Skin epidermis (tissue), 12 donors: ENCODE data around the gene DHRS13.
"Not testable (repeated sequence)": the region's sequence is repeated elsewhere in the genome, so short reads cannot be mapped to it uniquely, and the experiment has no call there.

Source experiments
- H3K27ac ChIP-seq, 21 experiments: fragments of 200-600 bp; sonication (generic) in 11 of 21; one replicate each; pipeline ENCODE4 v1.5.0; 2020; ENCODE audit warnings: mild to moderate bottlenecking in 3 of 21, inconsistent platforms in 2 of 21, moderate library complexity in 2 of 21
- H3K4me3 ChIP-seq, 7 experiments: fragments of 200-600 bp; sonication (generic) in 2 of 7; one replicate each; pipeline ENCODE4 v1.5.0; 2020; ENCODE audit warnings: inconsistent platforms in 2 of 7, mild to moderate bottlenecking in 2 of 7, moderate library complexity in 1 of 7

Gene DHRS13

DNA sequence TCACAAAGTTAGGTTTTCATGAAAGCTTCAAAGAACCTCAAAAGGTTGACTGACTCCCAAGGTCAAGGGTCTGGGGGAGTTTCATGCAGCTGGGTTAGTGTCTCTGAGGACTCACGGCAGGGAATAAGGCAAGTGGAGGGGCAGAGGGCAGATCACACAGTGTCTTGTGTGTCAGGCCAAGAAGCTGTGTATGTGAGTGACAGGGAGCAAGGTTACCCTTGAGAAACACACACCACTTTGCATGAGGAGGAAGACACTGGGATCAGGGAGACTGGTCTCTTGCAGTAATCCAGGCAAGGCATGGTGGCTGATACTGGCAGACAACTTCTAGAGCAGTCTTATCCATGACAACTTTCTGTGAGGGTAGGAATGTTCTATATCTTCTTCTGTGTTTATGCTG lies 11.7 kb downstream of the DHRS13 start:
- no peak overlapping the region for H3K4me3 ChIP-seq
- H3K27ac ChIP-seq: no peak overlapping the region

DNA sequence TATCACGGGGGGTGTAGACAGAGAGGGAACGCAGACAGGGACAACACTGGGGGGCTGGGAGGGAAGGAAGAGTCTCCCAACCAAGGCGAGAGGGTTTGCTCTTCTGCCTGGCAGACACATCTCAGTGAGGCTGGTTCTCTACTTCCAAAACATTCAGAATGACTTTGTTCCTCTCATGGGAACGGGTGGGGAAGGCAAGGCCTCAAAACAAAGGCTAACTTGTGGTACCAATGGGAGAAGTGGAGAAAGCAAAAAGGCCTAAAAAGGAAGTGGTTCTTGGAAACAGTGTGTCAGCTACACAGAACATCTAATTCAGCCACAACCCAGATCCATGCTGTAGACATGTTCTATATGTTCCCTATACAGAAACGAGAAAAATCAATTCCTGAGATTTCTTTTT lies 12.9 kb downstream of the DHRS13 start:
- Histone ChIP-seq H3K27ac (peak overlapping the region in 1 of 21 experiments; percentile 41), H3K4me3 (no peak overlapping the region)

DNA sequence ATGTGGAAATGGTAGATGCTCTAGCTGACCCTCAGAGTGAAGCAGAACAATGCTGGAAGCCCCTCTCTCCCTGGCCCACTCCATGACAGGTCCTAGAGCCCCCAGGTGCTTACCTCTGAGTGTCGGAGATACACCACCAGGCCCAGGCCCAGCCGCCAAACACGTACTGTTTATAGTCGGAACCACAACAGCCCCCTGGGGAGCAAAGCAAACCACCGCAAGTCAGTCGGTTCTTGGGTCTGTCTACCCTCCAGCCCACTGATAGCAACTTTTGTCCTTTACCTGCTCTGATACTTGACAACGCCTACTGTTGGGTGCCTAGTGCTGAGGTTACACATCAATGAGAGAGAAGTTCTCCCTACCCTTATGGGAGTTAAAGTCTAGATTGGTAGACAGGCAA lies 14.0 kb downstream of the DHRS13 start:
- Histone ChIP-seq H3K4me3 (no peak overlapping the region), H3K27ac (no peak overlapping the region)

DNA sequence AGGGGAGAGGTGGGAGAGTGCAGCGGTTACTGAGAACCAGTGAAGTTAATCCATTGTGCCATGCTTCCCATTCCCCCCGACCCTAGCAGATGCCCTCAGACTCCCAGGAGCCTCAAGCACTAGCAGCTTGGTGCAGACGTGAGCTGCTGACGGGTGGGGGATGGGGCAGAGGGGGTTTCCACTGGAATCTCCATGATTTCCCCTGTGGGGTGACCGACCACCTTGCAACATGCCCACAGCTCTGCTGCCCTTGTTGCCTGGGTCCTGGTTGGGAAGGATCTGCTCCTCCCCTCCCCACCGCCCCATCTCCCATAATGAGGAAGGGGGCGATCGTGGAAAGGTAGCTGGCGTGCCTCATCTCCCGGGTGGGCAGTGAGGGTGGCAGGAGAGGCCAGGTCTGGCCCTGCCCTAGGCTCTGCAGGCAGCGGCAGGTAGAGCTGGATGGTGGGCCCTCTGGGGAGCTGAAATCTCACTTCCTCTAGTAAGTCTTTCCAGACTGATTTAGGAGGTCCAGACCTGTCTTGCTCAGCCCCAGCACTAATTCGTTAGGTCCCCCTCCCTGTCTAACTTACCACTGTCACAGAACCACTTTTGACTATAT lies 14.9 kb downstream of the DHRS13 start:
- Histone ChIP-seq H3K27ac (peak overlapping the region in 1 of 21 experiments; percentile 1), H3K4me3 (no peak overlapping the region)

DNA sequence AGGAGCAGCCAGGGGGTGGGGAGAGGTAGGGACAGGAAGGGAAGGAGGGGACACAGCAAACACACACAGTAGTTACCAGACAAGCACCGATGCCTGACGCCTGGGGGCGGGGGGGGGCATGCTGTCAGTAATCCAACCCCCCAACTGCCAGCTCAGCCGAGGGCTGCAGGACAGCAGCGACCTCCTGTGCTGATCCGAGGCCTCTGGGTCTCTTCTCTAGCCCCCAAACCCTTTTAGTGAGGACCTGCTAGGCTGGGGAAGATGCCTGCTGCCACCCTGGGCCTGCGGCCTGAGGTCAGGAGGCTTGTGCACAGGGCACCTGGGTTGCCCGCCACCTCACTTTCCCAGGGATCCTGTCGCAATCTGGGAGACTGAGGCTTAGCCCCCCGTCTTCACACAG lies 16.9 kb downstream of the DHRS13 start:
- no peak overlapping the region for H3K4me3 ChIP-seq
- H3K27ac ChIP-seq: peak overlapping the region in 1 of 21 experiments; percentile 25

DNA sequence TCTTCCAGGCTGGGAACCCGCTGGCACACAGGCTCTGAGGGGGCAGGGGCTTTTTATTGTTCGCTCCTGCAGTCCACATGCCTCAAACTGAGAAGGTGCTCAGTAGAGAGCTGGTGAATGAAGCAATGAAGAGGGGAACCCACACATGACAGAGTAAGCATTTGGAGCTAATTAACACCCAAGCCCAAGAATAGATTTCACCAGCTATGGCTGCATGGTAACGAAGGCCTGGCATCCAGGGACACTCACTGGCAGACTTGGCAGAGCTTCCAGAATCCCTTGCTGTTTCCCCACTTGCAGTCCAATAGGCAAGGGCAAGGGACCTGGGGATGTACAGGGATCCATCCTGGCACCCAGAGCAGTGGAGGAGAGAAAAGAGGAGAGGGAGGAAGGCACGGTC lies 17.5 kb downstream of the DHRS13 start:
- no peak overlapping the region for H3K4me3 ChIP-seq

DNA sequence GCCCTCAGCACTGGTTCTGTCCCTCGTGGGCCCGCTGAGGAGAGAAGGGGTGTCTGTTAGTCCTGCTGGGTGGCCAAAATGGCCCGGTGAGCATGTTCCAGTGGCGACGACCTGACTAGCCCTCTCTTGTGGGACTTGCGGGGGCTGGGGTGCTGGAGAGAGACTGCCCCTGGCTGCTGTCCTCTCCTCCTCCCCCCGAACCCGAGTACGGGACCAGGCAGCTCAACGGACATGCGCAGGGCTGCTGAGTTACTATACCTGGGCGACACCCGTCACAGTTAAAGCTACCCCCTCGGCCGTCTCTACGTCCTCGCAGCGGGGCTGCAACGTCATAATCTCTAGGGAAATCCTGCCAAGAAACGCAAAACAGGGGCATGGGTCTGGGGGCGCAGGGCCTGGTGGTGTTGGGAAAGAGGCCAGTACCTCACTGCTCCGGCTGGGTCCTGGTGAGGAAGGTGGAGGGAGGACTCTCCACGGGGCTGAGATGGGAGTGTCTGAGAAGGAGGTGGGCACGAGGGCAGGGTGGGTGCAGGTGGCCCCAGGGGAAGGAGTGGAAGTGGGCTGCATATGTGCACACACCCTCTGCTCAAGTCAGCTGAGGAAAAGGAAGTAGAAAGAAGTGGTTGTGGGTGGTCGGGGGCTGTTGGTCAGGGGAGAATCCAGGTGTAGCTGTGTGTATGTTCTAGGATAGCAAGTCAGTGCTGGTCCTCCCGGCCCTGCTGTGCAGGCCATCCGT lies 18.7 kb downstream of the DHRS13 start:
- Histone ChIP-seq H3K4me3 (no peak overlapping the region), H3K27ac (no peak overlapping the region)

More for the DNA sequence above, 17.5 kb downstream of the DHRS13 start:
- no peak overlapping the region for H3K27ac ChIP-seq

DNA sequence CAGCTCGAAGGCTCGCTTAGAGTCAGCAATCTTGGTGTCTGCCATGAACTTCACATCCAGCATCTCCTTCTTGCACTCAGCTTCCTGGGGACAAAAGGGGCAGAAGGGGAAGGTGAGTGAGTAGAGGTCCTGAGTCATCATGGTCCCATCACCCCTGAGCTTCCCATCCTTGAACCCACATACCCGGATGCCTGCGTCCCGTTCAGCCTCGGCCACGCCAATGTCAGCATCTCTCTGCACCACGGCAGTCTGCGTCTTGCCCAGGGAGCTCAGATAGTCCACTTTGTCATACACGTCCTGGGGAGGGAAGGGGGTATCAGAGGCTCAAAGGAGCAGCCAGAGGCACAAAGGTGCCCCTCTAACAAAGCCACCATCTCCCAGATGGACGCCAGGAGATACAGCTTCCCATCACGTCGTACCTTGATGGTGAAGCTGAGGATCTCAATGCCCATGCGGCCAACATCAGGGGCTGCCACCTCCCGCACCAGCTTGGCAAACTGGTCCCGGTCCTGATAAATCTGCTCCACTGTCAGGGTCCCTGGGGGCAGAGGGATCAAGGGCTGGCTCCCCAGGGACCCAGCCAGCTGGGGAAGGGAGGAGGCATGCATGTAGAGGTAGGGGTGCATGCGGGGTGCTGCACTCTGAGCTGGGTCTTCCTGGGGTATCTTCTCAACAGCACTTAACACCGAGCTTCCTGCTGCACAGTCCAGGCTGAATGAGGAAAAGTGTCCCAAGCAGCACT lies 20.6 kb downstream of the DHRS13 start:
- H3K4me3 ChIP-seq: no peak overlapping the region
- no peak overlapping the region for H3K27ac ChIP-seq

DNA sequence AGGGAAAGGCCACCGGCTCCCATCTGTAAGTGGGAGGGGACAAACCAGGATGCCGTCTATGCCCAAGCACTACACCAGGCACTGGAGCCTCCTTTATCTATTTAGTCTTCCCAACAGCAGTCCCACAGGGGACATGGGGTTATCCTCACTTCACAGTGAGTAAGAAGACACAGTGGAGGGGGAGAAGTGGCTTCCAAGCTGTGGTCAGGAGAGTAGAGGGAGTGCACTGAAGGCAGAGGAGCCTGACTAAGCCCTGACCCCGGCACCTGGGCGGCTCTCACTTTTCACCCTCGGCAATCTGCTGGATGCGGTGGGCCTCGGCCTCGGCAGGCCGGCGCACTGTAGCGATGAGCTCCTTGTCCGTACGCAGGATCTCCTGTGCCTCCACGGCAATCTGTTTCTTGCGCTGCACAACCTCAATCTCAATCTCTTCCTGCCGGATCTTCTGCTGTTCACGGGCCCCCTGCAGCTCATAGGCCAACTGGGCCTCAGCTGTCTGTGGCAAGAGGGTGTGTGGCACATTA lies 21.3 kb downstream of the DHRS13 start:
- no peak overlapping the region for H3K27ac ChIP-seq
- no peak overlapping the region for H3K4me3 ChIP-seq

DNA sequence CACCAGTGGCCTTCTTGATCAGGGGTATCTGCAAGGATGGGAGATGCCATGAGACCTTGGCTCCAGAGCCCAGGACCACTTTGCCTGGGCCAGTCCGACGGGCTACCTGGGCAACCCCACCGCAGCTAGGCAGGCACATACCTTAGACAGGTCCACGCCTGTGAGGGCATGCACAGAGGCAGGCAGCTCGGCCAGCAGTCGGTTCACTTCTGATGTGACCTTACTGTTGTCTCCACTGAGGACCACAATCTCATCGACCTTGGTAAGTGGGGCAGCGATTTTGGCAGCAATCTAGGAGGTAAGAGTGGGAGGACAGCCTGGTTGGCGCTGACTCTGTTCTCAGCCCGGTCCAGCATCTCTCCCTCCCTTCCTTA lies 22.3 kb downstream of the DHRS13 start:
- no peak overlapping the region for H3K27ac ChIP-seq

DNA sequence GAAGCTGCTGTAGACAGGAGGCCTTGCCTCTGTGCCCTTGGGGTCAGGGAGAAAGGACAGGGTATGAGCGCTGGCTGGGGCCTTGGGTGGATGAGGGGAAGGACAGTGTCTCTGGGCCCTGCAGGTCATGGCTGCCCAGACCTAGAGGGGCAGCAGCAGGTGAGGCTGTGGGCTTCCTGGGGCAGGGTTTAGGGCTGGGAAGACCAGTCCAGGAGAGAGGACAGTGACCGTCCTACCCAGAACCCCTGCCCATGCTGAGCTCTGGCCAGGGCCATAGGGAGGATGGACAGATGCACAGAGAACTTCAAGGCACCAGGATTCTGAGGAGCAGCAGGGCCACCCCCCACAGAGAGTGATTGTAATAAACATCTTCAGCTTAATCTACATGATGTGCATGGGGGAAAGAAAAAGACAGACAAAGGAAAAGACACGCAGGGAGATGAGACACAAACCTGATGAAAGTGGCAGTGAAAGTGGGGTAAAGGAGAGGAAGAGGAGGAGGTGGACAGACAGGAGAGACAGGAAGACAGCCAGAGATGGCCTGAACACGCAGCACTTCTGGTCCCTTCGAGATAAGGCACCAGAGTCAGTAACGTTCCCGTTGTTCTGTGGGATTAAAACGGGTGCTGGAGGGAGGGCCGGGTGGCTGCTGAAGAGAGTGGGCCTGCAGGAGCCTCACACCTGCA lies 22.9 kb downstream of the DHRS13 start:
- no peak overlapping the region for H3K4me3 ChIP-seq
- H3K27ac ChIP-seq: no peak overlapping the region

More for the DNA sequence above, 22.3 kb downstream of the DHRS13 start:
- H3K4me3 ChIP-seq: no peak overlapping the region

DNA sequence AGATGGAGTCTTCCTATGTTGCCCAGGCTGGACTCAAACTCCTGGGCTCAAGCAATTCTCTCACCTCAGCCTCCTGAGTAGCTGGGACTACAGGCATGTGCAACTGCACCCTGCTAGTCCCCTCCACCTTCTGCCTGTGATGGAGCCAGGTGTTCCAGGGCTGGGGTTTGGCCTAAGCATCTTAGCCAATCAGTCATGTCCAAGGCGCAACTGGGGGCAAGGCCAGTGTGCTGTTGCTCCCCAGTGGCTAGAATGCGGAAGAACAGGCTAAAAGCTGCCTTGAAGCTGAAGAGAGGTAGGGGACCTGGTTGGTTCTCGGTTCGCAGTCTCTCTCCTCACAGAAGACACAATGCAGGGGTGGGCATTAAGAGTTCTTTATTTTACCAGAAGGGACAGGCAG lies 23.9 kb downstream of the DHRS13 start:
- H3K27ac ChIP-seq: no peak overlapping the region
- no peak overlapping the region for H3K4me3 ChIP-seq

DNA sequence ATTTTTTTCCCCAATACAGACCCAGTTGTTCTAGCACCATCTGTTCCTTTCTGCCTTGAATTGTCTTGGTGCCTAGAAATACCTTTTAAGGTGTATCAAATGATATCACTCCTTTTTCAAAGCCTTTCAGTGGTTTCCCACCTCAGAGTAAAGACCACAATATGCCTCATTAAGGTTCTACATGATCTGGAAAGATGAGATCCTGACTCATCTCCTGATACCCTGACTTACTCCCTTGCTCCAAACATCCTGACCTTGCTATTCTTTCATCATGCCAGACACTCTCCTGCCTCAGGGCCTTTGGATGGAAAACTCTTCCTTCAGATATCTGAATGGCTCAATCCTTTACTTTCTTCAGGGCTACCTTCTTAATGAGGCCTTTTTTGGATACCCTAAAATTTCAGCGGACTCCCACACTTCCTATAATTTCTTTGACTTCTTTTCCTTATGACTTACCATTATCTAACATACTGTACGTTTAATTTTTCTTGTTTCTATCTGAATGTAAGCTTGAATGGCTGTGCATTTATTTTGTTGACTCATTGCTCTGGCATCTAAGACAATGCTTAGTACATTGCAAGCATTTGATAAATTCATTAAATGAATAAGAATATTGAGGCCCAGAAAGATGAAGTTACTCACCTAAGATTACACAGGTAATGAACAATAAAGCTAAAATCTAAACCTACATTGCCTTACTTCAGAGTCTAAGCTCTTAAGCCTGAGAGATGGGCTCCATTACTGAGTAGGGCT lies 24.5 kb downstream of the DHRS13 start:
- Histone ChIP-seq H3K4me3 (no peak overlapping the region), H3K27ac (no peak overlapping the region)

DNA sequence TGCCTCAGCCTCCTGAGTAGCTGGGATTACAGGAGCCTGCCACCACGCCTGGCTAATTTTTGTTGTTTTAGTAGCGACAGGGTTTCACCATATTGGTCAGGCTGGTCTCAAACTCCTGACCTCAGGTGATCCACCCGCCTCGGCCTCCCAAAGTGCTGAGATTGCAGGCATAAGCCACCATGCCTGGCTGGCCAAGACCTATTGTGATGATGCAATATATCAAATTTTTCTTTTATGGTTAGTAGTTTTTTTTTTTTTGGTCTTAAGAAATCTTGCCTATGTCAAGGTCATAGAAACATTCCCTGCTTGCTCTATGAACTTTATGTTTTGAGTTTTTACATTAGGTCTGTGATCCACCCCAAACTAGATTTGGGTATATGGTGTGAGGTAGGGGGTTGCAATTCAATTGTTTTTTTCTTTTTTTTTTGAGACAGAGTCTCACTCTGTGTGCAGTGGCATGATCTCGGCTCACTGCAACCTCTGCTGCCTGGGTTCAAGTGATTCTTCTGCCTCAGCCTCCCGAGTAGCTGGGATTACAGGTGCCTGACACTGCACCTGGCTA lies 25.6 kb downstream of the DHRS13 start:
- H3K27ac ChIP-seq, H3K4me3 ChIP-seq: not testable (repeated sequence)

DNA sequence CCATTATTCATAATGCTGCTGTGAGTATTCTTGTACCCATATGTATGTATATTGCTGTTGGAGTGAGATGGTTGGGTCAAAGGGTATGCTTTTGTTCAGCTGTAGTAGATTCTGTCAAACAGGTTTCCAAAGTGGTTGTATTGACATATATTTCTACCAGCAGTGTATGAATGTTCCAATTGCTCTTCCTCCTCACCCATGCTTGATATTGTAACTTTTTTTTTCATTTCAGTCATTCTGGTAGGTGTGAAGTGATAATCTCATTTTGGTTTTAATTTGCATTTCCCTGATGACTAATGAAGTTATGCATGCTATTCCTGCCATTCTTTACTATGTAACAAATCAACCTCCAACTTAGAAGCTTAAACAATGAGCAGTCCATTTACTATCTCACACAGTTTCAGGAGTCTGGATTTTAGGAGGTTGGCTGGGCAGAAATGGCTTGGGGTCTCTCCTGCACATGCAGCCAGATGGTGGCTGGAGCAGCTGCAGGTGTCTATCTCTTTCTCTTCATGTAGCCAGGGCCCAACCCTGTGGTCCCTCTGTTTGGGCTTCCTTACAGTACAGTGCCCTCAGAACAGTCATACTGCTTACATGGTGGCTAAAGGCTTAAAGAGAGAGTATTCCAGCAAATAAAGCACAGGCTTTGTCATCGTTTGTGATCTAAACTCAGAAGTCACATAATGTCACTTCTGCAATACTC lies 26.9 kb downstream of the DHRS13 start:
- H3K27ac ChIP-seq: no peak overlapping the region
- no peak overlapping the region for H3K4me3 ChIP-seq

DNA sequence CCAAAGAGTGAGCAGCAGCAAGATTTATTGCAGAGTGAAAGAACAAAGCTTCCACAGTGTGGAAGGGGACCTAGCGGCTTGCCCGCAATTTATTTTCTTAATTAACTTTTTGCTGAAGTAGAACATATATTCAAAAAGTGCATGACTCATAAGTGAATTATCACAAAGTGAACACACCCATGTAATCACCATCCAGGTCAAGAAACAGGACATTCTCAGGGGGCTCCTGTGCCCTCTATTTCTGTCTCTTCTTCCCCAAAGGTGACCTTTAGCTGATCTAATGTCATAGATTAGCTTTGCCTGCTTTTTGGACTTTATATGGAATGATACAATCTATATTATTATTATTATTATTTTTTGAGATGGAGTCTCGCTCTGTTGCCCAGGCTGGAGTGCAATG lies 28.1 kb downstream of the DHRS13 start:
- Histone ChIP-seq H3K4me3 (no peak overlapping the region), H3K27ac (no peak overlapping the region)

DNA sequence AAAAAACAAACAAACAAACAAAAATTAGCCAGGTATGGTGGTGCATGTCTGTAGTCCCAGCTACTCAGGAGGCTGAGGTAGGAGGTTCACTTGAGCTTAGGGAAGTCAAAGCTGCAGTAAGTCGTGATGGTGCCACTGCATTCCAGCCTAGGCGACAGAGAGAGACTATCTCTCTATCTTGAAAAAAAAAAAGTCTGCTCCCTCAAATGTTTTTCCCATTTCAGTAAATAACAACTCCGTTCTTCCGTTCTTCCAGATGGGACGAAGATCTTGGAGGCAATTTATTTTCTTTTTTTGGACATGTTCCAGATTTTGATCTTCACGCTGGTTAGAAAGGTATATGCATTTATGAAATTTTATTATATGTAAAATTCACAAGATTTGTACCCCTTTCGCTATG lies 29.0 kb downstream of the DHRS13 start:
- Histone ChIP-seq H3K27ac (no peak overlapping the region), H3K4me3 (no peak overlapping the region)

DNA sequence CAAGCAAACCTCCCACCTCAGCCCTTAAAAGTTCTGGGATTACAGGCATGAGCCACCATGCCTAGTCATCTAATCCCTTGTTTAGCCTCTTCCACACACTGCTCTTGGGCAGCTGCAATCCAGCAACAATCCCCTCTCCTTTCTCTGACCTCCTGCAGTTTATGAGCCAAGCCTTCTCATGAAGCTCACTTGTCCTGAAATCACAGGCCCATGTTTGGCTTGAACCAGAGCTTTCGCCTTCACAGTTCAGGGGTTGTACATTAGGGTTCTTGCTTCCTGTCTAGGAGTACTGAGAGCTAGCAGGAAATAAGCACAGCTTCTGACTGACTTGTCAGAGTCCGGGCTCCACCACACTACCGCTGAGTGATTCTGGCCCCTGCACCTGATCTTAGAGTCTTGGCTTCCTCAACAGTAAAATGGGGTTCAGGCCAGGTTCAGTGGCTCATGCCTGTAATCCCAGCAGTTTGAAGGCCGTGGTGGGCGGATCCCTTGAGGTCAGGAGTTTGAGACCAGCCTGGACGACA lies 31.8 kb downstream of the DHRS13 start:
- peak overlapping the region in 7 of 21 experiments; percentile 22 to 70 (median 36) for H3K27ac ChIP-seq
- no peak overlapping the region for H3K4me3 ChIP-seq
